ENCODE data around the gene RELA. TPM values are rescaled to one million over a fixed set of nuclear protein-coding genes. Genes with fewer than 3 reads are reported as not detected.
"Not testable (repeated sequence)": the region's sequence is repeated elsewhere in the genome, so short reads cannot be mapped to it uniquely, and the experiment has no call there.

Gene RELA
- total and polyA plus RNA-seq, 2 experiments from 2014 or later, result 18.5 to 22.8 TPM

DNA sequence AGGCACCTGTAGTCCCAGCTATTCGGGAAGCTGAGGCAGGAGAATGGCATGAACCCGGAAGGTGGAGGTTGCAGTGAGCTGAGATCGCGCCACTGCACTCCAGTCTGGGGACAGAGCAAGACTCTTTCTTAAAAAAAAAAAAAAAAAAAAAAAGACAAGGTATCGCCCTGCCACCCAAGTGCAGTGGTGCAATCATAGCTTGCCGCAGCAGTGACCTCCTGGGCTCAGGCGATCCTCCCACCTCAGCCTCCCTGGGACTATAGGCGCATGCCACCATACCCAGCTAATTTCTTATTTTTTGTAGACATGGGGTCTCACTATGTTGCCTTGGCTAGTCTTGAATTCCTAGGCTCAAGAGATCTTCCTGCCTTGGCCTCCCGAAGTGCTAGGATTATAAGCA is 1.8 kb downstream of the RELA start:
- H3K36me3 Mint-ChIP-seq (ENCODE audit: low read depth), result peaks cover 50% of the 10 kb centered on the region
- not testable (repeated sequence) for H3K9me3 Mint-ChIP-seq; H4K20me1 ChIP-seq (replicated peaks; ENCODE audit: insufficient read depth); H3F3A ChIP-seq (replicated peaks; ENCODE audit: low read depth); H3K4me3 ChIP-seq; H3K27me3 Mint-ChIP-seq (ENCODE audit: insufficient read depth, low read depth, poor library complexity); H3K4me2 ChIP-seq; H3K4me1 Mint-ChIP-seq; ATAC-seq; DNase-seq (ENCODE audit: low spot score); H3K9me2 ChIP-seq (ENCODE audit: insufficient read depth); H3K27ac Mint-ChIP-seq; H3K27me3 ChIP-seq (ENCODE audit: insufficient read depth); H2AFZ ChIP-seq; H3K4me1 ChIP-seq (ENCODE audit: insufficient read depth); H3K27ac ChIP-seq (ENCODE audit: low read depth)
- H3K4me3 Mint-ChIP-seq, result peak overlapping the region; percentile 84
- H3K79me2 ChIP-seq (replicated peaks; ENCODE audit: insufficient read depth), result peaks cover 14% of the 10 kb centered on the region
- H3K36me3 ChIP-seq (ENCODE audit: insufficient read depth), result peaks cover 15% of the 10 kb centered on the region; the same call in 1 of the 2 replicates

DNA sequence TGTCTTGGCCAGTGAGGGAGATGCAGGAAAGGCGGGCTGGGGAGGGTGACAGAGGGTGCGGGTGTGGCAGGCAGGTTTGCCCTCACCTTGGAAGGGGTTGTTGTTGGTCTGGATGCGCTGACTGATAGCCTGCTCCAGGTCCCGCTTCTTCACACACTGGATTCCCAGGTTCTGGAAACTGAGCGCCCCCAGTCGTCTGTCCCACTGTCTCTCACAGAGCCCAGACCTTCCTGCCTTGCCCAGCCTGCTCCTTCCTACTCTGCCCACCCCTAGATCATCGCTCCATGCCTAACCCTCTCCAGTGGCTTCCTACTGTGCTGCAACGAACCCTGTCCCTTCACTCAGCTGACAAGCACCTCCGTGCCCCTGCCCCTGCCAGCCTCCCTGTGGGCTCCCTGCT is 2.7 kb downstream of the RELA start:
- DNase-seq (ENCODE audit: low spot score) (no peak), ATAC-seq (no peak)
- no peak overlapping the region for H3K4me2 ChIP-seq
- H2AFZ ChIP-seq, result no peak overlapping the region
- H3K27me3 ChIP-seq (ENCODE audit: insufficient read depth), result no peaks in the 10 kb centered on the region
- H3K79me2 ChIP-seq (replicated peaks; ENCODE audit: insufficient read depth), result peaks cover 14% of the 10 kb centered on the region
- H3K9me2 ChIP-seq (ENCODE audit: insufficient read depth), result no peaks in the 10 kb centered on the region
- H3K4me1 ChIP-seq (ENCODE audit: insufficient read depth), result no peaks in the 10 kb centered on the region; the same call in 1 of the 2 replicates
- Mint-ChIP-seq H3K36me3 (ENCODE audit: low read depth) (peaks cover 58% of the 10 kb centered on the region), H3K27me3 (ENCODE audit: insufficient read depth, low read depth, poor library complexity) (peaks cover 10% of the 10 kb centered on the region), H3K9me3 (no peaks in the 10 kb centered on the region), H3K4me3 (no peak overlapping the region), H3K4me1 (peaks cover 7% of the 10 kb centered on the region), H3K27ac (no peak overlapping the region)
- H3K27ac ChIP-seq (ENCODE audit: low read depth), result no peak overlapping the region
- H3F3A ChIP-seq (replicated peaks; ENCODE audit: low read depth), result 0 out of 2 replicates have a peak, but pooled peaks cover 3% of the 10 kb centered on the region
- peaks cover 20% of the 10 kb centered on the region; the same call in 1 of the 2 replicates for H3K36me3 ChIP-seq (ENCODE audit: insufficient read depth)
- peaks cover 5% of the 10 kb centered on the region; the same call in 1 of the 2 replicates for H4K20me1 ChIP-seq (replicated peaks; ENCODE audit: insufficient read depth)
- no peak overlapping the region for H3K4me3 ChIP-seq
- no peak for TF ChIP-seq ZNF114 (CRISPR knock-in tag; IDR thresholded peaks at IDR 0.05)
- no peak for TF ChIP-seq EZH2 (IDR thresholded peaks at IDR 0.05; ENCODE audit: low read depth, unreplicated experiment)
- TF ChIP-seq NANOG (IDR thresholded peaks at IDR 0.05; ENCODE audit: borderline replicate concordance), result no peak
- TF ChIP-seq, protein P1, sequence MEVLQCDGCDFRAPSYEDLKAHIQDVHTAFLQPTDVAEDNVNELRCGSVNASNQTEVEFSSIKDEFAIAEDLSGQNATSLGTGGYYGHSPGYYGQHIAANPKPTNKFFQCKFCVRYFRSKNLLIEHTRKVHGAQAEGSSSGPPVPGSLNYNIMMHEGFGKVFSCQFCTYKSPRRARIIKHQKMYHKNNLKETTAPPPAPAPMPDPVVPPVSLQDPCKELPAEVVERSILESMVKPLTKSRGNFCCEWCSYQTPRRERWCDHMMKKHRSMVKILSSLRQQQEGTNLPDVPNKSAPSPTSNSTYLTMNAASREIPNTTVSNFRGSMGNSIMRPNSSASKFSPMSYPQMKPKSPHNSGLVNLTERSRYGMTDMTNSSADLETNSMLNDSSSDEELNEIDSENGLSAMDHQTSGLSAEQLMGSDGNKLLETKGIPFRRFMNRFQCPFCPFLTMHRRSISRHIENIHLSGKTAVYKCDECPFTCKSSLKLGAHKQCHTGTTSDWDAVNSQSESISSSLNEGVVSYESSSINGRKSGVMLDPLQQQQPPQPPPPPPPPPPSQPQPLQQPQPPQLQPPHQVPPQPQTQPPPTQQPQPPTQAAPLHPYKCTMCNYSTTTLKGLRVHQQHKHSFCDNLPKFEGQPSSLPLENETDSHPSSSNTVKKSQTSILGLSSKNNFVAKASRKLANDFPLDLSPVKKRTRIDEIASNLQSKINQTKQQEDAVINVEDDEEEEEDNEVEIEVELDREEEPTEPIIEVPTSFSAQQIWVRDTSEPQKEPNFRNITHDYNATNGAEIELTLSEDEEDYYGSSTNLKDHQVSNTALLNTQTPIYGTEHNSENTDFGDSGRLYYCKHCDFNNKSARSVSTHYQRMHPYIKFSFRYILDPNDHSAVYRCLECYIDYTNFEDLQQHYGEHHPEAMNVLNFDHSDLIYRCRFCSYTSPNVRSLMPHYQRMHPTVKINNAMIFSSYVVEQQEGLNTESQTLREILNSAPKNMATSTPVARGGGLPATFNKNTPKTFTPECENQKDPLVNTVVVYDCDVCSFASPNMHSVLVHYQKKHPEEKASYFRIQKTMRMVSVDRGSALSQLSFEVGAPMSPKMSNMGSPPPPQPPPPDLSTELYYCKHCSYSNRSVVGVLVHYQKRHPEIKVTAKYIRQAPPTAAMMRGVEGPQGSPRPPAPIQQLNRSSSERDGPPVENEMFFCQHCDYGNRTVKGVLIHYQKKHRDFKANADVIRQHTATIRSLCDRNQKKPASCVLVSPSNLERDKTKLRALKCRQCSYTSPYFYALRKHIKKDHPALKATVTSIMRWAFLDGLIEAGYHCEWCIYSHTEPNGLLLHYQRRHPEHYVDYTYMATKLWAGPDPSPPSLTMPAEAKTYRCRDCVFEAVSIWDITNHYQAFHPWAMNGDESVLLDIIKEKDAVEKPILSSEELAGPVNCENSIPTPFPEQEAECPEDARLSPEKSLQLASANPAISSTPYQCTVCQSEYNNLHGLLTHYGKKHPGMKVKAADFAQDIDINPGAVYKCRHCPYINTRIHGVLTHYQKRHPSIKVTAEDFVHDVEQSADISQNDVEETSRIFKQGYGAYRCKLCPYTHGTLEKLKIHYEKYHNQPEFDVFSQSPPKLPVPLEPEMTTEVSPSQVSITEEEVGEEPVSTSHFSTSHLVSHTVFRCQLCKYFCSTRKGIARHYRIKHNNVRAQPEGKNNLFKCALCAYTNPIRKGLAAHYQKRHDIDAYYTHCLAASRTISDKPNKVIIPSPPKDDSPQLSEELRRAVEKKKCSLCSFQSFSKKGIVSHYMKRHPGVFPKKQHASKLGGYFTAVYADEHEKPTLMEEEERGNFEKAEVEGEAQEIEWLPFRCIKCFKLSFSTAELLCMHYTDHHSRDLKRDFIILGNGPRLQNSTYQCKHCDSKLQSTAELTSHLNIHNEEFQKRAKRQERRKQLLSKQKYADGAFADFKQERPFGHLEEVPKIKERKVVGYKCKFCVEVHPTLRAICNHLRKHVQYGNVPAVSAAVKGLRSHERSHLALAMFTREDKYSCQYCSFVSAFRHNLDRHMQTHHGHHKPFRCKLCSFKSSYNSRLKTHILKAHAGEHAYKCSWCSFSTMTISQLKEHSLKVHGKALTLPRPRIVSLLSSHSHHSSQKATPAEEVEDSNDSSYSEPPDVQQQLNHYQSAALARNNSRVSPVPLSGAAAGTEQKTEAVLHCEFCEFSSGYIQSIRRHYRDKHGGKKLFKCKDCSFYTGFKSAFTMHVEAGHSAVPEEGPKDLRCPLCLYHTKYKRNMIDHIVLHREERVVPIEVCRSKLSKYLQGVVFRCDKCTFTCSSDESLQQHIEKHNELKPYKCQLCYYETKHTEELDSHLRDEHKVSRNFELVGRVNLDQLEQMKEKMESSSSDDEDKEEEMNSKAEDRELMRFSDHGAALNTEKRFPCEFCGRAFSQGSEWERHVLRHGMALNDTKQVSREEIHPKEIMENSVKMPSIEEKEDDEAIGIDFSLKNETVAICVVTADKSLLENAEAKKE (CRISPR knock-in tag; IDR thresholded peaks at IDR 0.05), result no peak
- no peak for TF ChIP-seq CTCF (conservative IDR thresholded peaks at IDR 0.05; ENCODE audit: low read depth in 2 of 2)
- TF ChIP-seq STAT1 (IDR thresholded peaks at IDR 0.05; ENCODE audit: unreplicated experiment), result no peak
- TF ChIP-seq ETS1 (IDR thresholded peaks at IDR 0.05), result no peak
- TF ChIP-seq JUNB (IDR thresholded peaks at IDR 0.05; ENCODE audit: unreplicated experiment), result no peak
- TF ChIP-seq EZH2phosphoT487 (IDR thresholded peaks at IDR 0.05; ENCODE audit: unreplicated experiment), result no peak
- no peak for TF ChIP-seq REST (IDR thresholded peaks at IDR 0.05; ENCODE audit: unreplicated experiment)
